NT2/D1 (cell line): ENCODE results near the gene ZBTB20.

Experiments
- DNase-seq: peaks from one replicate; pipeline ENCODE4 v3.0.0-alpha.2; 2011; ENCODE audit warnings: low read depth, low spot score
- H3K27me3 ChIP-seq: 2 replicates; pipeline ENCODE4 v1.6.0; 2011; ENCODE audit warnings: mild to moderate bottlenecking; ENCODE audit not compliant: insufficient read length, insufficient read depth
- H3K36me3 ChIP-seq: 2 replicates; pipeline ENCODE4 v1.6.1; 2011; ENCODE audit warnings: mild to moderate bottlenecking, low read length, mixed read lengths; ENCODE audit not compliant: insufficient read depth, insufficient read length
- H3K4me1 ChIP-seq: 2 replicates; pipeline ENCODE4 v1.5.1; 2011; ENCODE audit not compliant: insufficient read depth, insufficient read length
- H3K4me3 ChIP-seq: 2 replicates; pipeline ENCODE4 v1.5.1; 2011; ENCODE audit warnings: low read depth; ENCODE audit not compliant: insufficient read length
- H3K9ac ChIP-seq: 2 replicates; pipeline ENCODE4 v1.6.0; 2011; ENCODE audit warnings: low read depth; ENCODE audit not compliant: insufficient read length
- H3K9me3 ChIP-seq: 2 replicates; pipeline ENCODE4 v1.5.1; 2011; ENCODE audit warnings: mild to moderate bottlenecking, low read length; ENCODE audit not compliant: insufficient read depth
- SUZ12 ChIP-seq: IDR thresholded peaks from 2 replicates; pipeline ENCODE4 v1.6.1; 2011; ENCODE audit not compliant: insufficient read length, insufficient read depth; ENCODE audit errors: extremely low read depth
- YY1 ChIP-seq: IDR thresholded peaks from 2 replicates; pipeline ENCODE4 v1.6.1; 2011; ENCODE audit not compliant: insufficient read length, insufficient read depth
- ZNF274 ChIP-seq: IDR thresholded peaks from 2 replicates; pipeline ENCODE4 v1.6.1; 2011; ENCODE audit warnings: mild to moderate bottlenecking, low read depth, low read length

Gene ZBTB20

GRCh38 chr3:114874522-114874971, 272.5 kb downstream of the ZBTB20 start:
- TF ChIP-seq ZNF274 (no peak), YY1 (no peak)
- no peaks in the 10 kb centered on the region for H3K9me3 ChIP-seq
- H3K36me3 ChIP-seq: no peaks in the 10 kb centered on the region
- H3K4me1 ChIP-seq: no peaks in the 10 kb centered on the region
- no peaks in the 10 kb centered on the region for H3K27me3 ChIP-seq
- no peak overlapping the region for H3K9ac ChIP-seq
- DNase-seq: no peak
- H3K4me3 ChIP-seq: no peak overlapping the region

GRCh38 chr3:114873591-114873990, 273.5 kb downstream of the ZBTB20 start:
- TF ChIP-seq ZNF274 (no peak), SUZ12 (no peak), YY1 (no peak)
- H3K9ac ChIP-seq: no peak overlapping the region

GRCh38 chr3:114872588-114872987, 274.5 kb downstream of the ZBTB20 start:
- TF ChIP-seq ZNF274 (no peak), YY1 (no peak), SUZ12 (no peak)
- H3K4me1 ChIP-seq: no peaks in the 10 kb centered on the region
- DNase-seq: no peak

More at GRCh38 chr3:114873591-114873990, 273.5 kb downstream of the ZBTB20 start:
- no peak overlapping the region for H3K4me3 ChIP-seq
- H3K4me1 ChIP-seq: no peaks in the 10 kb centered on the region
- H3K27me3 ChIP-seq: no peaks in the 10 kb centered on the region
- H3K36me3 ChIP-seq: no peaks in the 10 kb centered on the region
- no peak for DNase-seq
- no peaks in the 10 kb centered on the region for H3K9me3 ChIP-seq

GRCh38 chr3:114872050-114872449, 275.0 kb downstream of the ZBTB20 start:
- no peaks in the 10 kb centered on the region for H3K36me3 ChIP-seq
- no peak for TF ChIP-seq ZNF274
- no peak for TF ChIP-seq SUZ12
- no peak for TF ChIP-seq YY1
- no peak overlapping the region for H3K9ac ChIP-seq
- no peaks in the 10 kb centered on the region for H3K27me3 ChIP-seq
- no peaks in the 10 kb centered on the region for H3K4me1 ChIP-seq
- no peaks in the 10 kb centered on the region for H3K9me3 ChIP-seq
- DNase-seq: no peak
- H3K4me3 ChIP-seq: no peak overlapping the region

More at GRCh38 chr3:114872588-114872987, 274.5 kb downstream of the ZBTB20 start:
- no peaks in the 10 kb centered on the region for H3K9me3 ChIP-seq
- no peaks in the 10 kb centered on the region for H3K27me3 ChIP-seq
- no peak overlapping the region for H3K4me3 ChIP-seq
- H3K36me3 ChIP-seq: no peaks in the 10 kb centered on the region
- H3K9ac ChIP-seq: no peak overlapping the region

GRCh38 chr3:114867835-114868503, 279.1 kb downstream of the ZBTB20 start:
- H3K27me3 ChIP-seq: no peaks in the 10 kb centered on the region
- H3K9me3 ChIP-seq: no peaks in the 10 kb centered on the region
- TF ChIP-seq SUZ12: no peak
- TF ChIP-seq ZNF274: no peak
- no peak for TF ChIP-seq YY1
- no peak for DNase-seq
- no peaks in the 10 kb centered on the region for H3K36me3 ChIP-seq
- H3K4me3 ChIP-seq: no peak overlapping the region
- no peak overlapping the region for H3K9ac ChIP-seq
- H3K4me1 ChIP-seq: no peaks in the 10 kb centered on the region

- DNase-seq: no peak
- no peaks in the 10 kb centered on the region for H3K4me1 ChIP-seq
- no peak overlapping the region for H3K4me3 ChIP-seq
- H3K9me3 ChIP-seq: no peaks in the 10 kb centered on the region
- no peak overlapping the region for H3K9ac ChIP-seq
- H3K27me3 ChIP-seq: no peaks in the 10 kb centered on the region
- no peaks in the 10 kb centered on the region for H3K36me3 ChIP-seq
- TF ChIP-seq YY1 (no peak), ZNF274 (no peak), SUZ12 (no peak)
Observed at GRCh38 chr3:114867359-114867758, 279.7 kb downstream of the ZBTB20 start.

- H3K4me1 ChIP-seq: no peaks in the 10 kb centered on the region
- no peak for DNase-seq
- H3K36me3 ChIP-seq: no peaks in the 10 kb centered on the region
- H3K9me3 ChIP-seq: no peaks in the 10 kb centered on the region
- no peaks in the 10 kb centered on the region for H3K27me3 ChIP-seq
- H3K4me3 ChIP-seq: no peak overlapping the region
- H3K9ac ChIP-seq: no peak overlapping the region
- no peak for TF ChIP-seq YY1
- TF ChIP-seq SUZ12: no peak
- TF ChIP-seq ZNF274: no peak
Observed at GRCh38 chr3:114866430-114866829, 280.7 kb downstream of the ZBTB20 start.
